Activated naive CD8-positive, alpha-beta T cell (primary cell): ENCODE measurements around the gene TOMM22.
"Not testable (repeated sequence)": the region's sequence is repeated elsewhere in the genome, so short reads cannot be mapped to it uniquely, and the experiment has no call there.

Source experiments
- H3K27ac Mint-ChIP-seq: one replicate; pipeline ENCODE4 v1.8.0; 2021; ENCODE audit warnings: mixed read lengths
- H3K27me3 Mint-ChIP-seq: one replicate; pipeline ENCODE4 v1.8.0; 2021; ENCODE audit warnings: mixed read lengths
- H3K36me3 Mint-ChIP-seq: one replicate; pipeline ENCODE4 v1.8.0; 2021; ENCODE audit warnings: mixed read lengths
- H3K4me1 Mint-ChIP-seq: one replicate; pipeline ENCODE4 v1.8.0; 2021; ENCODE audit warnings: low read depth, mixed read lengths
- H3K4me3 Mint-ChIP-seq: one replicate; pipeline ENCODE4 v1.8.0; 2021; ENCODE audit warnings: mild to moderate bottlenecking, mixed read lengths
- H3K9me3 Mint-ChIP-seq: one replicate; pipeline ENCODE4 v1.8.0; 2021; ENCODE audit warnings: low read depth, mixed read lengths

The TOMM22 gene

GRCh38 chr22:38681582-38682335 lies at the start of gene TOMM22:
TOMM22 (plus strand) TSS chr22:38681957; CDS start chr22:38681979, 22 bp downstream.
- peaks cover 3% of the 10 kb centered on the region for H3K36me3 Mint-ChIP-seq
- peak within 1 kb of the TSS; percentile 99 for H3K4me3 Mint-ChIP-seq
- H3K27me3 Mint-ChIP-seq, result no peaks in the 10 kb centered on the region
- H3K4me1 Mint-ChIP-seq, result peaks cover 16% of the 10 kb centered on the region
- H3K27ac Mint-ChIP-seq, result peak within 1 kb of the TSS; percentile 99
- no peaks in the 10 kb centered on the region for H3K9me3 Mint-ChIP-seq

GRCh38 chr22:38632528-38632927 lies 49.2 kb upstream of the TOMM22 start:
- Mint-ChIP-seq H3K36me3 (no peaks in the 10 kb centered on the region), H3K4me1 (peaks cover 10% of the 10 kb centered on the region), H3K4me3 (no peak overlapping the region), H3K9me3 (no peaks in the 10 kb centered on the region), H3K27me3 (no peaks in the 10 kb centered on the region), H3K27ac (no peak overlapping the region)

- H3K4me3 Mint-ChIP-seq, result no peak overlapping the region
Observed at GRCh38 chr22:38638216-38638615, 43.5 kb upstream of the TOMM22 start.

GRCh38 chr22:38638728-38639127 lies 43.0 kb upstream of the TOMM22 start:
- Mint-ChIP-seq H3K36me3 (peaks cover 3% of the 10 kb centered on the region), H3K9me3 (no peaks in the 10 kb centered on the region), H3K27me3 (peaks cover 6% of the 10 kb centered on the region), H3K4me3 (no peak overlapping the region), H3K27ac (no peak overlapping the region), H3K4me1 (no peaks in the 10 kb centered on the region)

More at GRCh38 chr22:38638216-38638615, 43.5 kb upstream of the TOMM22 start:
- Mint-ChIP-seq H3K36me3 (peaks cover 3% of the 10 kb centered on the region), H3K27me3 (peaks cover 6% of the 10 kb centered on the region), H3K27ac (no peak overlapping the region), H3K4me1 (no peaks in the 10 kb centered on the region), H3K9me3 (no peaks in the 10 kb centered on the region)

GRCh38 chr22:38641476-38642040 lies 40.2 kb upstream of the TOMM22 start:
- H3K27me3 Mint-ChIP-seq, result peaks cover 6% of the 10 kb centered on the region
- no peaks in the 10 kb centered on the region for H3K4me1 Mint-ChIP-seq
- peaks cover 3% of the 10 kb centered on the region for H3K36me3 Mint-ChIP-seq
- H3K4me3 Mint-ChIP-seq, result no peak overlapping the region
- no peaks in the 10 kb centered on the region for H3K9me3 Mint-ChIP-seq
- no peak overlapping the region for H3K27ac Mint-ChIP-seq

- H3K4me1 Mint-ChIP-seq, H3K9me3 Mint-ChIP-seq, H3K36me3 Mint-ChIP-seq, H3K4me3 Mint-ChIP-seq, H3K27ac Mint-ChIP-seq, H3K27me3 Mint-ChIP-seq: not testable (repeated sequence)
Observed at GRCh38 chr22:38644245-38644644, 37.5 kb upstream of the TOMM22 start.

- H3K27me3 Mint-ChIP-seq, result peaks cover 6% of the 10 kb centered on the region
- H3K4me3 Mint-ChIP-seq, result no peak overlapping the region
- H3K9me3 Mint-ChIP-seq, result no peaks in the 10 kb centered on the region
- H3K4me1 Mint-ChIP-seq, result no peaks in the 10 kb centered on the region
- peaks cover 3% of the 10 kb centered on the region for H3K36me3 Mint-ChIP-seq
- no peak overlapping the region for H3K27ac Mint-ChIP-seq
Observed at GRCh38 chr22:38645430-38645829, 36.3 kb upstream of the TOMM22 start.

GRCh38 chr22:38649841-38650522 lies 31.8 kb upstream of the TOMM22 start:
- Mint-ChIP-seq H3K36me3 (no peaks in the 10 kb centered on the region), H3K27me3 (no peaks in the 10 kb centered on the region), H3K27ac (no peak overlapping the region)

GRCh38 chr22:38652859-38653258 lies 28.9 kb upstream of the TOMM22 start:
- no peak overlapping the region for H3K27ac Mint-ChIP-seq
- H3K4me1 Mint-ChIP-seq, result peaks cover 10% of the 10 kb centered on the region
- no peaks in the 10 kb centered on the region for H3K9me3 Mint-ChIP-seq
- H3K27me3 Mint-ChIP-seq, result no peaks in the 10 kb centered on the region
- no peak overlapping the region for H3K4me3 Mint-ChIP-seq
- no peaks in the 10 kb centered on the region for H3K36me3 Mint-ChIP-seq

More at GRCh38 chr22:38649841-38650522, 31.8 kb upstream of the TOMM22 start:
- Mint-ChIP-seq H3K9me3 (no peaks in the 10 kb centered on the region), H3K4me3 (no peak overlapping the region), H3K4me1 (no peaks in the 10 kb centered on the region)

GRCh38 chr22:38653741-38654140 lies 28.0 kb upstream of the TOMM22 start:
- Mint-ChIP-seq H3K4me1 (peaks cover 15% of the 10 kb centered on the region), H3K4me3 (no peak overlapping the region), H3K36me3 (no peaks in the 10 kb centered on the region), H3K9me3 (no peaks in the 10 kb centered on the region), H3K27ac (no peak overlapping the region), H3K27me3 (no peaks in the 10 kb centered on the region)

GRCh38 chr22:38655519-38656255 lies 26.1 kb upstream of the TOMM22 start:
- Mint-ChIP-seq H3K27ac (peak overlapping the region; percentile 98), H3K27me3 (no peaks in the 10 kb centered on the region), H3K4me1 (peaks cover 15% of the 10 kb centered on the region), H3K36me3 (no peaks in the 10 kb centered on the region), H3K9me3 (no peaks in the 10 kb centered on the region), H3K4me3 (peak overlapping the region; percentile 94)

- peak within 1 kb of the TSS; percentile 98 for H3K27ac Mint-ChIP-seq
- no peaks in the 10 kb centered on the region for H3K36me3 Mint-ChIP-seq
- no peaks in the 10 kb centered on the region for H3K27me3 Mint-ChIP-seq
- peak within 1 kb of the TSS; percentile 94 for H3K4me3 Mint-ChIP-seq
- H3K4me1 Mint-ChIP-seq, result peaks cover 15% of the 10 kb centered on the region
- H3K9me3 Mint-ChIP-seq, result no peaks in the 10 kb centered on the region
Observed at GRCh38 chr22:38656256-38657044, 25.3 kb upstream of the TOMM22 start, which contains the start of the genes CBY1 and FAM227A. CBY1 (plus strand) TSS chr22:38656638; CDS start chr22:38668055, 11,417 bp downstream. FAM227A (minus strand) TSS chr22:38656392; CDS start chr22:38650168, 6,224 bp downstream.

GRCh38 chr22:38657045-38657909 lies 24.5 kb upstream of the TOMM22 start:
- Mint-ChIP-seq H3K4me3 (peak overlapping the region; percentile 94), H3K27ac (peak overlapping the region; percentile 98), H3K36me3 (no peaks in the 10 kb centered on the region), H3K9me3 (no peaks in the 10 kb centered on the region), H3K27me3 (no peaks in the 10 kb centered on the region), H3K4me1 (peaks cover 15% of the 10 kb centered on the region)
